NCI-H1092 treated with DMSO at 0.1 percent for 48 hours (cell line): ENCODE data around the gene IL12A.

Experiments
- DNase-seq: peaks from one replicate; lab custom pipeline; 2025; lab: John Stamatoyannopoulos, UW

The IL12A gene

GRCh38 chr3:159989973-159990846 lies 1.6 kb downstream of the IL12A start:
- no peak for DNase-seq

GRCh38 chr3:159991591-159991990 lies 3.0 kb downstream of the IL12A start:
- no peak for DNase-seq

GRCh38 chr3:159992589-159992988 lies 4.0 kb downstream of the IL12A start:
- no peak for DNase-seq

GRCh38 chr3:159994182-159994581 lies 5.5 kb downstream of the IL12A start:
- no peak for DNase-seq

GRCh38 chr3:159995091-159995490 lies 6.5 kb downstream of the IL12A start:
- no peak for DNase-seq

- DNase-seq = no peak
Observed at GRCh38 chr3:159996018-159996417, 7.4 kb downstream of the IL12A start.

- no peak for DNase-seq
Observed at GRCh38 chr3:159996959-159997358, 8.3 kb downstream of the IL12A start.

- DNase-seq = no peak
Observed at GRCh38 chr3:160001148-160001760, 12.6 kb downstream of the IL12A start.

GRCh38 chr3:160001850-160002623 lies 13.4 kb downstream of the IL12A start:
- DNase-seq = no peak

- DNase-seq = peak; percentile 39
Observed at GRCh38 chr3:160003520-160004128, 15.0 kb downstream of the IL12A start.

- no peak for DNase-seq
Observed at GRCh38 chr3:160005004-160005403, 16.4 kb downstream of the IL12A start.

- DNase-seq = peak; percentile 33
Observed at GRCh38 chr3:160006282-160007163, 17.9 kb downstream of the IL12A start.

- no peak for DNase-seq
Observed at GRCh38 chr3:160008961-160009360, 20.3 kb downstream of the IL12A start.

GRCh38 chr3:160009525-160009924 lies 20.9 kb downstream of the IL12A start:
- no peak for DNase-seq

- DNase-seq = no peak
Observed at GRCh38 chr3:160010578-160010977, 21.9 kb downstream of the IL12A start.

GRCh38 chr3:160012108-160012507 lies 23.5 kb downstream of the IL12A start:
- DNase-seq = no peak

GRCh38 chr3:160016972-160017371 lies 28.3 kb downstream of the IL12A start:
- no peak for DNase-seq

GRCh38 chr3:160018959-160019358 lies 30.3 kb downstream of the IL12A start:
- DNase-seq = no peak

- no peak for DNase-seq
Observed at GRCh38 chr3:160020057-160020711, 31.5 kb downstream of the IL12A start.

- no peak for DNase-seq
Observed at GRCh38 chr3:160022068-160022467, 33.4 kb downstream of the IL12A start.

- DNase-seq = no peak
Observed at GRCh38 chr3:160023476-160023875, 34.8 kb downstream of the IL12A start.
